GM12875 (cell line): ENCODE measurements around the gene CNDP1.

Experiments
- H3K4me3 ChIP-seq: one replicate; pipeline ENCODE4 v1.5.1; 2011; ENCODE audit warnings: low read depth, low read length, control low read depth
- TF ChIP-seq, protein P1 (sequence below): IDR thresholded peaks from 2 replicates; pipeline ENCODE4 v1.5.1; 2011; ENCODE audit warnings: low read depth, mild to moderate bottlenecking, control low read depth, inconsistent platforms, low read length, moderate library complexity, borderline replicate concordance; ENCODE audit not compliant: insufficient read depth

CNDP1 gene

DNA sequence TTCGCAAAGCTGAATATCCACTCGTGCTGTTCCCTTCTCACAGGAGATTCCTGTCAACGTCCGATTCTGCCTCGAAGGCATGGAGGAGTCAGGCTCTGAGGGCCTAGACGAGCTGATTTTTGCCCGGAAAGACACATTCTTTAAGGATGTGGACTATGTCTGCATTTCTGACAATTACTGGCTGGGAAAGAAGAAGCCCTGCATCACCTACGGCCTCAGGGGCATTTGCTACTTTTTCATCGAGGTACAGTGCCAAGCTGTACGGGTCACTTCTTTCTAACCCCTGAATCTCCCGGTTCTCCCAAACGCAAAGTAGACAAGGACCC lies 23.6 kb upstream of the CNDP1 start:
- no peak overlapping the region for H3K4me3 ChIP-seq
- TF ChIP-seq, protein P1, sequence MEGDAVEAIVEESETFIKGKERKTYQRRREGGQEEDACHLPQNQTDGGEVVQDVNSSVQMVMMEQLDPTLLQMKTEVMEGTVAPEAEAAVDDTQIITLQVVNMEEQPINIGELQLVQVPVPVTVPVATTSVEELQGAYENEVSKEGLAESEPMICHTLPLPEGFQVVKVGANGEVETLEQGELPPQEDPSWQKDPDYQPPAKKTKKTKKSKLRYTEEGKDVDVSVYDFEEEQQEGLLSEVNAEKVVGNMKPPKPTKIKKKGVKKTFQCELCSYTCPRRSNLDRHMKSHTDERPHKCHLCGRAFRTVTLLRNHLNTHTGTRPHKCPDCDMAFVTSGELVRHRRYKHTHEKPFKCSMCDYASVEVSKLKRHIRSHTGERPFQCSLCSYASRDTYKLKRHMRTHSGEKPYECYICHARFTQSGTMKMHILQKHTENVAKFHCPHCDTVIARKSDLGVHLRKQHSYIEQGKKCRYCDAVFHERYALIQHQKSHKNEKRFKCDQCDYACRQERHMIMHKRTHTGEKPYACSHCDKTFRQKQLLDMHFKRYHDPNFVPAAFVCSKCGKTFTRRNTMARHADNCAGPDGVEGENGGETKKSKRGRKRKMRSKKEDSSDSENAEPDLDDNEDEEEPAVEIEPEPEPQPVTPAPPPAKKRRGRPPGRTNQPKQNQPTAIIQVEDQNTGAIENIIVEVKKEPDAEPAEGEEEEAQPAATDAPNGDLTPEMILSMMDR = no peak

DNA sequence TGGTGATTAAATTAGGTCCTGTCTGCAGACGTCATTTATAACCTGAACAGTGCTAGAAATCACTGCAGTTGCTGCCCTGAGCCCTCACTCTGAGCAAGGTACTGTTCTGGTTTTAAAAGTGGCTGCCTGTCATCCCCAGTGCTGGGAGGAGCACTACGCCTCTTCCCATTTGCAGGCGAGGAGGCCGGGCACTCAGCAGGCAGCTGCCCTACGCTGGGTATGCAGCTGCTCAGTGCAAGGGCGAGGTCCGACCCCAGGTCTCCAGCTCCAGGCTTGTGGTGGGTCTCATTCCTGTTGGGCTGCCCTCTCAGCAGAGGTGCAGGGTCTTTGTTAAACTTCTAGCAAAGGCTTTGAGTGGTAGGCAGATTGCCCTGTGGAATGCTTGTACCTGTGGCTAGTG lies 22.5 kb upstream of the CNDP1 start:
- H3K4me3 ChIP-seq = no peak overlapping the region
- TF ChIP-seq, protein P1 = no peak

DNA sequence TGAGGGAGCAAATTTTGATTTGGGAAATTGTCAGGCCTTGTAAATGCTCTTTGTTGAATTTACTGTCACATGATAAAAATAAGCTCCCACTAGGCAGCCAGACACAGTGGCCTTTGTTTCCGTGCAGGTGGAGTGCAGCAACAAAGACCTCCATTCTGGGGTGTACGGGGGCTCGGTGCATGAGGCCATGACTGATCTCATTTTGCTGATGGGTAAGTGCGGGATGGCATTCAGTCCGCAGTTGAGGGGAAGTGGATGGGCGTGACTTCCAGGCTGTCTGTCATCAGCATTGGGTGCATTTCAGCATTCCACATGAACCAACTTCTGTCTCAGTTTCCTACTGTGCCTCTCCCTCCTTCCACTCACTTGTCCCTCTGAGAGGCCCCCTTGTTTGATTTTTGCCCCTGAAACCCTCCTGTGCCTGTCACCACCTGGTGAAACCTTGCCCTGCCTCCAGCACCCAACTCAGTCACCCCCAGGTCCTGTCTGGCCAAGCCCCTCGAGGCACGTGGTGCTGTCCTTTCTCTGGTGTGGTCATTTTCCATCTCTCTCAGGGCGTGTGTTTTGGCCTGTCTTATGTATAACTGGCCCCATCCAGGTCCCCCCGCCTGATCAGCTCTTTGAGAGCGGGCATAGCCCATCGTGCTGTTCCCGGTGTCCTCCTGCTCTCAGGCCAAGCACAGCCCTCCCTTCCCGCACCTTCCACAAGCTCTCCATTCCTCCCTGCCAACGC lies 21.8 kb upstream of the CNDP1 start:
- H3K4me3 ChIP-seq = no peak overlapping the region
- TF ChIP-seq, protein P1 = no peak

DNA sequence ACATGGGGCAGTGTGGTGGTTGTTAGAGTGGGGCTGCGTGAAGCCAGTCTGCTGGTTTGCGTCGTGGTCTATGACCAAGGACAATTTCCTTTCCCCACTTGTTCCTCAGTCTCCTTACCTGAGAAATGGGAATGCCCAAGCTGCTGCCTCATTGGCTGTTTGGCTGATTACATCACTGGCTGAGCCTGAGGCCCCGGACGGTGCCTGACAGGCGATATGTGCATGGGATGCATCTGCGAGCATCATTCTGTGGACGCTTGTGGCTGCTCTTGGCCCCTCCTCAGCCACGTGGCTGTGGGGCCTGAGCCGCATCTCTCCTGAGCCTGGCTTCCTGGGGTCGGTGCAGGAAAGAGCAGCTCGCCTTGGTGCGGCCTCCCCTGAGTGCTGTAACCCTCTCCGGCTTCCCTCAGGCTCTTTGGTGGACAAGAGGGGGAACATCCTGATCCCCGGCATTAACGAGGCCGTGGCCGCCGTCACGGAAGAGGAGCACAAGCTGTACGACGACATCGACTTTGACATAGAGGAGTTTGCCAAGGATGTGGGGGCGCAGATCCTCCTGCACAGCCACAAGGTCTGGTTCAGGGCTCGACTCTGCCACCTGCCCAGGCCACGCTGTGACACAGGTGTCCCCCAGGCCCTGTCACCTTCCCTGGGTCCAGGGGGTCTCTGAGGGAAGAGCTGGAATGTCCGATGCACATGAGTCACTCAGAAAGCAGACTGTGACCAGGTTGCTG lies 21.0 kb upstream of the CNDP1 start:
- TF ChIP-seq, protein P1 = no peak
- H3K4me3 ChIP-seq = no peak overlapping the region

DNA sequence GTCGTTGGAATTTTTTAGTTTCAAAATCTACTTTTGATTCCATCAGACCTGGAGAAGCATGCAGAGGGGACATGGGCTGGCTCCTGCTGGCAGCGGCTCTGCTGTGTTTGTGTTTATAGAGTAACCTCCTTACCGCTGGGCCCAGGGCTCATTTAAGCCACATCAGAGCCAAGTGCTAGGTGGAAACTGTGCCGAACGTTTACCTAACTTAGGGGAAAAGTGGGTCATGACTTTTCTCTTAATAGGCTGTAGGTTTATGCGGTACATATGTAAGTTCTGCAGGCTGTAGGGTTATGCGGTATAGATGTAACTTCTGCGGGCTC lies 20.5 kb upstream of the CNDP1 start:
- no peak overlapping the region for H3K4me3 ChIP-seq
- TF ChIP-seq, protein P1 = no peak

DNA sequence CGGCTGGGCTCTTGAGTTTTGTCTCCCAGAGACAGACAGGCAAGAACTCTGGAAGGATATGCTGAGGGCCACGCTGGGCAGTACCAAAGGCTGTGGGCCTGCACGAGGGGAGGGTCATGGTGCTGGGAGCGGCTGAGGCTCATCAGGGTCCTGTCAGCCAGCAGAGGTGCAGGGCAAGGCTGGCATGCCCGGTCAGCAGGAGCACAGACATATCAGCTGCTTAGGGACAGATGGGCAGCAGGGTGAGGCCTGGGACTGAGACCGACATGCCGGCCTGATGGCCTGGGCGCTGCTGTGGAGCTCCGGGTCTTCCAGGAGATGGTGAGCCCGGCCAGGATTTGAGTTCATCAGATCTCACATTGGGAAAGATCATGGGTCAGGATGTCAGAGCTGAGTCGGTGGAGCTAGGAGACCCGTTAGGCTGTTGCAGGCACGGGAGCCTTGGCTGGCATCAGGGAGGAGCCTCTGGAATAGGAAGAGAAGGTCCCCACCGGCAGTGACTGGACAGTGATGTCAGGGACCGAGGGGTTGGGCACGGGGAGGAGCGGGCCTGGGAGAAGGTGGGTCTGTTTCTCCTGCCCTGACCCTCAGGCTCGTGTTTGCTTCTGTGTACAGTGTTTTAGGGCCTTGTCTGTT lies 19.3 kb upstream of the CNDP1 start:
- H3K4me3 ChIP-seq = no peak overlapping the region
- TF ChIP-seq, protein P1 = no peak
